ENCODE measurements around the gene NUMB. TPM values are rescaled to one million over a fixed set of nuclear protein-coding genes. Genes with fewer than 3 reads are reported as not detected.
A peak's percentile ranks its signal among the peaks of the same experiment; 100 is the strongest.
"Not testable (repeated sequence)": the region's sequence is repeated elsewhere in the genome, so short reads cannot be mapped to it uniquely, and the experiment has no call there.

NUMB gene
- total RNA-seq, 1 experiment from 2014 or later: 46.5 TPM

DNA sequence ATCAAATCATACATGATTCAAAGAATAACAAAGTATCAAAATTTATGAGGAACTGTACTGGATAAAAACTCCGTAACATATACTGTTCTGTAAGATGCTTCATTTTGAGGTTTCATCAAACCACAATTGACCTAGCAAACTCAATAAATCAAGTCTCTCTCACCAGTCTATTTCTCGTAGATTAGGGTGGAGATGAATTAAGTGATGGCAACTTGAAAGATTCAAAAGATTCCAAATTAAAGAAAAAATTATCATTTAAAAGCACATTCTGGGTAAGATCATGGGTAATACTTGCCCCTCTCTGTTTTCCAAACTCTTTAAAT, 146.7 kb downstream of the NUMB start:
- H2BK15ac ChIP-seq (ENCODE audit: low read depth, low read length): no peak overlapping the region
- Mint-ChIP-seq H3K27ac (peak overlapping the region in 1 of 3 experiments; percentile 90; a peak in 2 of 7 replicates), H3K27me3 (ENCODE audit: low read depth) (no peaks in the 10 kb centered on the region), H3K36me3 (ENCODE audit: insufficient read depth in 1 of 3, low read depth in 3 of 3) (peaks cover 3 to 8% (median 5%) of the 10 kb centered on the region in 3 experiments; a peak in 4 of 7 replicates), H3K4me1 (peaks cover 7 to 10% of the 10 kb centered on the region in 2 experiments), H3K4me3 (no peak overlapping the region), H3K9me3 (peaks cover 3 to 4% of the 10 kb centered on the region in 2 experiments; a peak in 2 of 5 replicates)
- H4K8ac ChIP-seq (replicated peaks; ENCODE audit: insufficient read length, low read depth, low read length): no peak overlapping the region
- H2AFZ ChIP-seq (ENCODE audit: low read length): no peak overlapping the region
- no peaks in the 10 kb centered on the region; the same call in 1 of the 2 replicates for H3K27me3 ChIP-seq (ENCODE audit: insufficient read depth, low read length)
- H3K4me1 ChIP-seq (ENCODE audit: insufficient read depth, low read length): peaks cover 2% of the 10 kb centered on the region; the same call in 1 of the 2 replicates
- no peak overlapping the region for H3K4ac ChIP-seq (ENCODE audit: low read depth, low read length)
- WGBS (ENCODE audit: extremely low coverage, insufficient read length, low lambda C conversion rate): no CpG with 5 or more reads among the region's 2 CpGs
- no peaks in the 10 kb centered on the region for H3K9me3 ChIP-seq (ENCODE audit: control insufficient read depth, low read depth, low read length)
- H4K91ac ChIP-seq (ENCODE audit: insufficient read length, low read depth, low read length): no peak overlapping the region
- H3K18ac ChIP-seq (ENCODE audit: insufficient read length, low read depth, low read length): no peak overlapping the region
- H2BK12ac ChIP-seq (ENCODE audit: insufficient read length, low read depth, low read length): no peak overlapping the region
- H3K27ac ChIP-seq (ENCODE audit: insufficient read length, low read depth, low read length): no peak overlapping the region
- no peak for DNase-seq
- no peaks in the 10 kb centered on the region for H3K79me1 ChIP-seq (ENCODE audit: insufficient read depth, low read depth, low read length, poor library complexity, severe bottlenecking)
- H3K79me2 ChIP-seq (ENCODE audit: insufficient read depth, low read length): no peaks in the 10 kb centered on the region
- no peak overlapping the region for H3K23ac ChIP-seq (ENCODE audit: insufficient read length, low read depth, low read length)
- no peak overlapping the region for H2AK5ac ChIP-seq (ENCODE audit: insufficient read length, low read length)
- no peaks in the 10 kb centered on the region for H4K20me1 ChIP-seq (ENCODE audit: control insufficient read depth, insufficient read depth, insufficient read length)
- no peak overlapping the region for H3K9ac ChIP-seq (ENCODE audit: extremely low read depth, insufficient read length, low read length)
- H3K4me2 ChIP-seq (ENCODE audit: insufficient read depth, insufficient read length, low read length): no peak overlapping the region
- no peak overlapping the region for H2BK5ac ChIP-seq (ENCODE audit: insufficient read length, low read length)
- H3K14ac ChIP-seq (ENCODE audit: insufficient read depth, low read length): no peak overlapping the region
- H3K23me2 ChIP-seq (ENCODE audit: insufficient read length, low read depth, low read length, poor library complexity, severe bottlenecking): no peaks in the 10 kb centered on the region
- no peak overlapping the region for H3T11ph ChIP-seq (ENCODE audit: low read length)
- no peak overlapping the region for H2BK20ac ChIP-seq (ENCODE audit: low read depth, low read length, poor library complexity, severe bottlenecking)
- H2BK120ac ChIP-seq (ENCODE audit: low read depth, low read length, poor library complexity, severe bottlenecking): no peak overlapping the region
- no peak overlapping the region for H4K5ac ChIP-seq (ENCODE audit: insufficient read length, low read depth, low read length)
- H3K56ac ChIP-seq (ENCODE audit: insufficient read length, low read depth, low read length): no peak overlapping the region
- TF ChIP-seq, protein P1, sequence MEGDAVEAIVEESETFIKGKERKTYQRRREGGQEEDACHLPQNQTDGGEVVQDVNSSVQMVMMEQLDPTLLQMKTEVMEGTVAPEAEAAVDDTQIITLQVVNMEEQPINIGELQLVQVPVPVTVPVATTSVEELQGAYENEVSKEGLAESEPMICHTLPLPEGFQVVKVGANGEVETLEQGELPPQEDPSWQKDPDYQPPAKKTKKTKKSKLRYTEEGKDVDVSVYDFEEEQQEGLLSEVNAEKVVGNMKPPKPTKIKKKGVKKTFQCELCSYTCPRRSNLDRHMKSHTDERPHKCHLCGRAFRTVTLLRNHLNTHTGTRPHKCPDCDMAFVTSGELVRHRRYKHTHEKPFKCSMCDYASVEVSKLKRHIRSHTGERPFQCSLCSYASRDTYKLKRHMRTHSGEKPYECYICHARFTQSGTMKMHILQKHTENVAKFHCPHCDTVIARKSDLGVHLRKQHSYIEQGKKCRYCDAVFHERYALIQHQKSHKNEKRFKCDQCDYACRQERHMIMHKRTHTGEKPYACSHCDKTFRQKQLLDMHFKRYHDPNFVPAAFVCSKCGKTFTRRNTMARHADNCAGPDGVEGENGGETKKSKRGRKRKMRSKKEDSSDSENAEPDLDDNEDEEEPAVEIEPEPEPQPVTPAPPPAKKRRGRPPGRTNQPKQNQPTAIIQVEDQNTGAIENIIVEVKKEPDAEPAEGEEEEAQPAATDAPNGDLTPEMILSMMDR (conservative IDR thresholded peaks at IDR 0.05): no peak

DNA sequence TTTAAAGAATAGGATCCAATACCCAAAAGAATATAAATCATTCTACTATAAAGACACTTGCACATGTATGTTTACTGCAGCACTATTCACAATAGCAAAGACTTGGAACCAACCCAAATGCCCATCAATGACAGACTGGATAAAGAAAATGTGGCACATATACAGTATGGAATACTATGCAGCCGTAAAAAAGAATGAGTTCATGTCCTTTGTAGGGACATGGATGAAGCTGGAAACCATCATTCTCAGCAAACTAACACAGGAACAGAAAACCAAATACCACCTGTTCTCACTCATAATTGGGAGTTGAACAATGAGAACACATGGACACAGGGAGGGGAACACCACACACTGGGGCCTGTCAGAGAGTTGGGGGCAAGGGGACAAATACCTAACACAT, 149.1 kb downstream of the NUMB start:
- not testable (repeated sequence) for H3K4me3 Mint-ChIP-seq; H4K8ac ChIP-seq (replicated peaks; ENCODE audit: insufficient read length, low read depth, low read length); H2BK120ac ChIP-seq (ENCODE audit: low read depth, low read length, poor library complexity, severe bottlenecking); H3K23ac ChIP-seq (ENCODE audit: insufficient read length, low read depth, low read length); H3K79me1 ChIP-seq (ENCODE audit: insufficient read depth, low read depth, low read length, poor library complexity, severe bottlenecking); DNase-seq; H2BK5ac ChIP-seq (ENCODE audit: insufficient read length, low read length); H4K20me1 ChIP-seq (ENCODE audit: control insufficient read depth, insufficient read depth, insufficient read length); H2BK12ac ChIP-seq (ENCODE audit: insufficient read length, low read depth, low read length); H3K9ac ChIP-seq (ENCODE audit: extremely low read depth, insufficient read length, low read length); H3K27me3 ChIP-seq (ENCODE audit: insufficient read depth, low read length); H3K14ac ChIP-seq (ENCODE audit: insufficient read depth, low read length); H3K79me2 ChIP-seq (ENCODE audit: insufficient read depth, low read length); H3K36me3 Mint-ChIP-seq (ENCODE audit: insufficient read depth in 1 of 3, low read depth in 3 of 3); H3K23me2 ChIP-seq (ENCODE audit: insufficient read length, low read depth, low read length, poor library complexity, severe bottlenecking); H3K9me3 Mint-ChIP-seq; H2BK15ac ChIP-seq (ENCODE audit: low read depth, low read length); H3K4me1 ChIP-seq (ENCODE audit: insufficient read depth, low read length); H3K56ac ChIP-seq (ENCODE audit: insufficient read length, low read depth, low read length); H3K27ac Mint-ChIP-seq; H3K4ac ChIP-seq (ENCODE audit: low read depth, low read length); H3K18ac ChIP-seq (ENCODE audit: insufficient read length, low read depth, low read length); H4K5ac ChIP-seq (ENCODE audit: insufficient read length, low read depth, low read length); H4K91ac ChIP-seq (ENCODE audit: insufficient read length, low read depth, low read length); H3K4me2 ChIP-seq (ENCODE audit: insufficient read depth, insufficient read length, low read length); H2BK20ac ChIP-seq (ENCODE audit: low read depth, low read length, poor library complexity, severe bottlenecking); H3K4me1 Mint-ChIP-seq; H2AFZ ChIP-seq (ENCODE audit: low read length); H3T11ph ChIP-seq (ENCODE audit: low read length); H3K9me3 ChIP-seq (ENCODE audit: control insufficient read depth, low read depth, low read length); H3K27ac ChIP-seq (ENCODE audit: insufficient read length, low read depth, low read length); H3K27me3 Mint-ChIP-seq (ENCODE audit: low read depth); H2AK5ac ChIP-seq (ENCODE audit: insufficient read length, low read length)
- no CpG with 5 or more reads among the region's 1 CpG for WGBS (ENCODE audit: extremely low coverage, insufficient read length, low lambda C conversion rate)
